GM12891 (cell line): ENCODE measurements around the gene OR4D1. TPM values are rescaled to one million over a fixed set of nuclear protein-coding genes. Genes with fewer than 3 reads are reported as not detected.
"Not testable (repeated sequence)": the region's sequence is repeated elsewhere in the genome, so short reads cannot be mapped to it uniquely, and the experiment has no call there.

Source experiments
- DNase-seq: peaks from one replicate; pipeline ENCODE4 v3.0.0; 2011; ENCODE audit warnings: low spot score; ENCODE audit not compliant: insufficient read length
- FAIRE-seq: peaks from 2 replicates; lab custom pipeline; 2011; peaks lifted over from hg19 to GRCh38; lab: Jason Lieb, UNC
- PAX5 ChIP-seq: IDR thresholded peaks from 2 replicates; pipeline ENCODE4 v1.6.1; 2011; ENCODE audit warnings: low read length, moderate library complexity, mild to moderate bottlenecking; ENCODE audit not compliant: insufficient read depth, severe bottlenecking
- POLR2A ChIP-seq: IDR thresholded peaks from 2 replicates; pipeline ENCODE4 v1.6.1; 2011; ENCODE audit warnings: low read depth, low read length, control low read depth
- POLR2AphosphoS5 ChIP-seq: IDR thresholded peaks from 2 replicates; pipeline ENCODE4 v1.6.1; 2011; ENCODE audit warnings: low read depth, low read length, control low read depth
- POU2F2 ChIP-seq: IDR thresholded peaks from 2 replicates; pipeline ENCODE4 v1.6.1; 2011; ENCODE audit warnings: low read depth, mild to moderate bottlenecking, control low read depth, low read length, moderate library complexity
- SPI1 ChIP-seq: IDR thresholded peaks from 2 replicates; pipeline ENCODE4 v1.6.1; 2011; ENCODE audit warnings: low read depth, low read length, control low read depth
- TAF1 ChIP-seq: IDR thresholded peaks from 2 replicates; pipeline ENCODE4 v1.6.1; 2011; ENCODE audit warnings: low read depth, low read length, control low read depth
- polyA plus RNA-seq: library from polyadenylated mRNA; unstranded; fragments of >200 nt; gene quantifications from one replicate; pipeline ENCODE4 v1.2.1, GENCODE V29; 2012; ENCODE audit warnings: low read depth, missing spikeins, inconsistent platforms; ENCODE audit not compliant: missing spikeins

The OR4D1 gene
- not detected for polyA plus RNA-seq

GRCh38 chr17:58147930-58148434 lies at the start of gene OR4D1:
Gene OR4D1 (plus strand): TSS chr17:58148384. CDS start chr17:58155154, 6,770 bp downstream.
- FAIRE-seq, result no peak
- DNase-seq, result no peak
- TF ChIP-seq TAF1 (no peak), POU2F2 (no peak), POLR2AphosphoS5 (no peak), POLR2A (no peak), PAX5 (no peak), SPI1 (no peak)

GRCh38 chr17:58100506-58100905 lies 47.7 kb upstream of the OR4D1 start:
- FAIRE-seq, result no peak
- DNase-seq, result no peak
- TF ChIP-seq PAX5 (no peak), POU2F2 (no peak), TAF1 (no peak), POLR2AphosphoS5 (no peak), POLR2A (no peak), SPI1 (no peak)

GRCh38 chr17:58101898-58102297 lies 46.3 kb upstream of the OR4D1 start:
- FAIRE-seq, result not testable (repeated sequence)

GRCh38 chr17:58105093-58105492 lies 43.1 kb upstream of the OR4D1 start:
- DNase-seq (no peak), FAIRE-seq (peak; percentile 13)
- TF ChIP-seq TAF1 (no peak), SPI1 (no peak), POLR2AphosphoS5 (no peak)

More at GRCh38 chr17:58101898-58102297, 46.3 kb upstream of the OR4D1 start:
- not testable (repeated sequence) for DNase-seq

GRCh38 chr17:58107306-58107705 lies 40.9 kb upstream of the OR4D1 start:
- FAIRE-seq, result no peak
- TF ChIP-seq POLR2AphosphoS5 (no peak), TAF1 (no peak), PAX5 (no peak), SPI1 (no peak), POLR2A (no peak), POU2F2 (no peak)
- DNase-seq, result no peak

DNA sequence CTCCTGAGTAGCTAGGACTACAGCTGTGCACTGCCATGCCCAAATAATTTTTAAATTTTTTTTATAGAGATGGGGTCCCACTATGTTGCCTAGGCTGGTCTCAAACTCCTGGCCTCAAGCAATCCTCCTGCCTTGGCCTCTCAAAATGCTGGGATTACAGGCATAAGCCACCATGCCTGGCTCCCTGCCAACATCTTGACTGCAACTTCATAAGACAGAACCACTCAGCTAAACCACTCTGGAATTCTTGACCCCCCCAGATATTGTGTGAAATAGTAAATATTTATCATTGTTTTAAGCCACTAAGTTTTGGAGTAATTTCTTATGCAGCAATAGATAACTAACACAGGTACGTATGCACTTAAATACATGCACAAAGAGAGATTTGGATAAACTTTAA lies 39.0 kb upstream of the OR4D1 start:
- no peak for TF ChIP-seq PAX5
- no peak for TF ChIP-seq POLR2A
- no peak for TF ChIP-seq POLR2AphosphoS5
- TF ChIP-seq TAF1, result no peak
- TF ChIP-seq SPI1, result no peak
- no peak for TF ChIP-seq POU2F2
- DNase-seq (no peak), FAIRE-seq (no peak)

GRCh38 chr17:58110012-58110411 lies 38.2 kb upstream of the OR4D1 start:
- FAIRE-seq (no peak), DNase-seq (no peak)
- no peak for TF ChIP-seq POLR2A
- no peak for TF ChIP-seq PAX5
- TF ChIP-seq SPI1, result no peak
- no peak for TF ChIP-seq POU2F2
- TF ChIP-seq TAF1, result no peak
- TF ChIP-seq POLR2AphosphoS5, result no peak

DNA sequence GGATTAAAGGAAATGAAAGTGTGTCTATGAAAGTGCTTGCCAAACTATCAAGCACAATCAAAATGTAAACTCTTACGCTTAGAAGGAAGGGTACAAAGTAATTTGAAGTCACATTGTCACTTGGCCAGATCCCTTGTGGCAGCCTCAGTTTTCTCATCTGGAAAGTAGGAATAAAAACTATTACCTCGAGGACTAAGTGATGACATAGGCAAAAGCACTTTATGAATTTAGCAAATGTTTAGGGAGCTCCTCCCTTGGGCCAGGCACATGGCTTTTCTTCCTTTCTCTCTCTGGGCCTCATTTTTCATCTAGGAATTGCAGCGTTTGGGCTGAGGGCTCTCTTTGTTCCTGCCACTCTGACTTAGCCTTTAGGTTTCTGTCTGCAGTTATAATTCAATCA lies 36.5 kb upstream of the OR4D1 start:
- TF ChIP-seq SPI1 (no peak), TAF1 (no peak)
- FAIRE-seq (no peak), DNase-seq (no peak)

- FAIRE-seq, result peak; percentile 96
- TF ChIP-seq PAX5 (no peak), POU2F2 (peak; percentile 37; the same call in 1 of the 2 replicates)
- DNase-seq, result peak; percentile 28
Observed at GRCh38 chr17:58112970-58113631, 35.1 kb upstream of the OR4D1 start.

GRCh38 chr17:58113947-58114346 lies 34.2 kb upstream of the OR4D1 start:
- FAIRE-seq (no peak), DNase-seq (no peak)
- TF ChIP-seq POU2F2 (no peak), POLR2A (no peak), TAF1 (no peak), POLR2AphosphoS5 (no peak), SPI1 (no peak), PAX5 (no peak)

DNA sequence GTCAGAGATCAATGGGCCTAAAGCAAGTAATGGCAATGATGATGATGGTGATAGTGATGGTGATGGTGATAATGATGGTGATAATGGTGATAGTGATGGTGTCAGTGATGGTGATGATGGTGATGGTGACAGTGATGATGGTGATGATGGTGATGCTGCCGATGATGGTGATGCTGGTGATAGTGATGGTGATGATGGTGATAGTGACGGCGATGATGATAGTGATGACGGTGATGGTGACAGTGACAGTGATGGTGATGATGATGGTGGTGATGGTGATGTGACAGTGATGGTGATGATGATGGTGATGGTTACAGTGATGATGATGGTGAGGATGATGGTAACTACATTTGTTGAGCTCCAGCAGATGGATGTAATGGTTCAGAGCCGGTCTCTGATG lies 30.8 kb upstream of the OR4D1 start:
- DNase-seq (no peak), FAIRE-seq (peak; percentile 9)
- TF ChIP-seq SPI1 (no peak), POLR2A (no peak), POU2F2 (no peak), PAX5 (no peak), POLR2AphosphoS5 (no peak), TAF1 (no peak)
